K562 (cell line): ENCODE results near the gene UTP15. TPM values are rescaled to one million over a fixed set of nuclear protein-coding genes. Genes with fewer than 3 reads are reported as not detected.

Experiments used
- BCOR ChIP-seq: fragments of 450-650 bp; IDR thresholded peaks from 2 replicates; pipeline ENCODE4 v1.6.1; 2016
- GABPB1 ChIP-seq: sonication (generic); formaldehyde crosslinking; IDR thresholded peaks from 2 replicates; pipeline ENCODE4 v1.8.0; 2022; ENCODE audit warnings: mild to moderate bottlenecking, missing genetic modification reagents
- KLF13 ChIP-seq: fragments of 450-650 bp; IDR thresholded peaks from 2 replicates; pipeline ENCODE4 v1.6.1; 2016; ENCODE audit warnings: missing genetic modification characterization, low read depth, mild to moderate bottlenecking, missing compliant biosample characterization, moderate library complexity, borderline replicate concordance
- NBN ChIP-seq: fragments of 450-650 bp; IDR thresholded peaks from 2 replicates; pipeline ENCODE4 v1.6.1; 2016; ENCODE audit warnings: low read depth, mild to moderate bottlenecking
- RREB1 ChIP-seq: fragments of 250-450 bp; sonication (Bioruptor Pico); IDR thresholded peaks from 2 replicates; pipeline ENCODE4 v1.4.0; 2020
- SMAD3 ChIP-seq: fragments of 450-650 bp; formaldehyde crosslinking; conservative IDR thresholded peaks from 2 replicates; pipeline ENCODE4 v1.4.0; 2020; ENCODE audit warnings: mild to moderate bottlenecking
- SMARCB1 ChIP-seq: IDR thresholded peaks from 2 replicates; pipeline ENCODE4 v1.6.1; 2011; ENCODE audit warnings: improper control_type of control experiment, low read depth; ENCODE audit not compliant: insufficient read length
- SMC3 ChIP-seq: conservative IDR thresholded peaks from 2 replicates; pipeline ENCODE4 v1.6.1; 2011; ENCODE audit warnings: low read depth, low read length, improper control_type of control experiment; ENCODE audit not compliant: insufficient read depth
- TEAD4 ChIP-seq, 2 experiments: sonication (generic) in 1 of 2; formaldehyde crosslinking in 1 of 2; IDR thresholded peaks; 2 replicates each; pipeline versions ENCODE4 v1.6.1 to v1.8.0; 2012 to 2022; ENCODE audit warnings: borderline replicate concordance in 1 of 2, inconsistent platforms in 1 of 2, low read length in 1 of 2, mild to moderate bottlenecking in 1 of 2, missing genetic modification reagents in 1 of 2
- TOE1 ChIP-seq, 2 experiments: fragments of 450-650 bp in 1 of 2; sonication (generic) in 1 of 2; formaldehyde crosslinking in 1 of 2; IDR thresholded peaks; 2 replicates each; pipeline versions ENCODE4 v1.7.1 to v1.8.0; 2016 to 2022; ENCODE audit warnings: borderline replicate concordance in 2 of 2, mild to moderate bottlenecking in 2 of 2, antibody characterized with exemption in 1 of 2, inconsistent platforms in 1 of 2, low read depth in 1 of 2, missing genetic modification reagents in 1 of 2, moderate library complexity in 1 of 2
- ZC3H4 ChIP-seq: sonication (generic); formaldehyde crosslinking; IDR thresholded peaks from 2 replicates; pipeline ENCODE4 v1.9.0; 2021; ENCODE audit warnings: missing genetic modification reagents, borderline replicate concordance
- ZNF124 ChIP-seq: sonication (generic); formaldehyde crosslinking; IDR thresholded peaks from 2 replicates; pipeline ENCODE4 v1.8.1; 2022; ENCODE audit warnings: missing genetic modification reagents
- polyA plus RNA-seq, 8 experiments: library from polyadenylated mRNA; depleted of rRNA in 4 of 8; stranded (reverse) in 5 of 8; unstranded in 3 of 8; fragments of >200 nt; fragmentation: Nextera tagmentation in 2 of 8; fragmentation: Illumina TruSeq in 1 of 8; extraction: Ambion mirVana in 2 of 8; extraction: Trizol in 1 of 8; gene quantifications; 2 replicates each; pipeline versions ENCODE4 v1.2.1 to v1.2.3, GENCODE V29; 2011 to 2014; ENCODE audit warnings: inconsistent platforms in 1 of 8, missing spikeins in 1 of 8
- total RNA-seq, 7 experiments: library from RNA; depleted of rRNA in 6 of 7; stranded (reverse); fragments of >200 nt in 6 of 7; fragmentation: Illumina TruSeq in 2 of 7; extraction: Trizol in 2 of 7; gene quantifications; 2 replicates each; pipeline versions ENCODE4 v1.2.1 to v1.2.3, GENCODE V29; 2011 to 2021; ENCODE audit warnings: low replicate concordance in 1 of 7
- TF ChIP-seq, protein P1 (sequence below): fragments of 450-650 bp; IDR thresholded peaks from 2 replicates; pipeline ENCODE4 v1.6.1; 2018; ENCODE audit not compliant: partially characterized antibody
- TF ChIP-seq, protein P2 (sequence below): sonication (generic); formaldehyde crosslinking; IDR thresholded peaks from 2 replicates; pipeline ENCODE4 v1.8.0; 2022; ENCODE audit warnings: missing genetic modification reagents, mild to moderate bottlenecking, borderline replicate concordance

Gene UTP15
- total and polyA plus RNA-seq, 9 of the 15 experiments (the other 6 are each of a cell fraction or from before 2014, with no cell fraction given), result 28.1 to 49.3 (median 37.0) TPM

DNA sequence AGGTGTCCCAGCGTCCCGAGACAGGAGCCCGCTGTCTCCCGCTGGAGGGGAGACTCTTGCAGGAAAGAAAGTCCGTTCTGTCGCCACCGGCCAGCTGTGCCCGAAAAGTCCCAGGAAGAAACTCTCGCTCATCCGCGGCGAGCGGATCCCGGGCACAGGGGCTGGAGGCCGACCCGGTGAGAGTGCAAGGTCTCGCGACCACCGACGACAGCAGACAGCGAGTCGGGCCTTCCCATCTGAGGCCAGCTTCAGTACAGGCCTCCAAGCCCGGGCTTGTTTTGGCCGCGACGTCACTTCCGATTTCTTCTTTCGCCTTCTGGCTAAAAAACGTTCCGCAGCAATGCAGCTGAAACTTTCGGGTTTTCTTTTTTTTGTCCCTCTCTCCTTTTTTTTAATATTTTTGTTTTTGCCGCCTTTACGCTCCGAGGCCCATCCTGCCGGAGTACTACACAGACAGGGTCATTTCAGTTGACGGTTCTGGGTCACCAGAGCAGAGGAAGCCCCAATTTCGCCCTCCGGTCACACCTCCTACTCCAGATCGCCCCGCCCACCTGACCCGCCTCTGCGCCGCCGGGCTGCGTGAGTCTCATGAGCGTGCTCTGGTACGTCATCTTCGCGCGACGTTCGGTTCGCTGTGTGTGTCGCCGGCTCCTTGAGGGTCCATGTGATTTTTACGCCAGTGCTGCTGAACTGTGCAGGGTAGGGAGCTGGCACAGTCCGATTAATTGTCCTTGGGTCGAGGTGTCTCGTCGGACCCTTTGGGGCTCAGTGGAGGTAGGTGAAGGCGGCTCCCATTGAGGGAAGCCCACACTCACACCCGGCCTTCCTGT is at the start of gene UTP15, which contains the start of gene ANKRA2 (continued):
- no peak for TF ChIP-seq RREB1 (CRISPR knock-in tag)
- 0 out of 2 replicates have a peak, but pooled peaks have one; percentile 13 for TF ChIP-seq SMC3
- no peak for TF ChIP-seq BCOR
- 0 out of 2 replicates have a peak, but pooled peaks have one; percentile 46 for TF ChIP-seq SMAD3
- peak; percentile 66 for TF ChIP-seq KLF13 (tag)
- TF ChIP-seq TEAD4 (IDR thresholded peaks at IDR 0.05; ENCODE audit: low read length), result no peak
- peak; percentile 24; the same call in 1 of the 2 replicates for TF ChIP-seq TEAD4 (CRISPR knock-in tag; IDR thresholded peaks at IDR 0.05; ENCODE audit: borderline replicate concordance)
- TF ChIP-seq SMARCB1, result no peak
- peak; percentile 56 for TF ChIP-seq TOE1 (IDR thresholded peaks at IDR 0.05; ENCODE audit: borderline replicate concordance)
- no peak for TF ChIP-seq TOE1 (CRISPR knock-in tag; IDR thresholded peaks at IDR 0.05; ENCODE audit: borderline replicate concordance, low read depth)
- TF ChIP-seq ZC3H4, result no peak
- TF ChIP-seq, protein P1, sequence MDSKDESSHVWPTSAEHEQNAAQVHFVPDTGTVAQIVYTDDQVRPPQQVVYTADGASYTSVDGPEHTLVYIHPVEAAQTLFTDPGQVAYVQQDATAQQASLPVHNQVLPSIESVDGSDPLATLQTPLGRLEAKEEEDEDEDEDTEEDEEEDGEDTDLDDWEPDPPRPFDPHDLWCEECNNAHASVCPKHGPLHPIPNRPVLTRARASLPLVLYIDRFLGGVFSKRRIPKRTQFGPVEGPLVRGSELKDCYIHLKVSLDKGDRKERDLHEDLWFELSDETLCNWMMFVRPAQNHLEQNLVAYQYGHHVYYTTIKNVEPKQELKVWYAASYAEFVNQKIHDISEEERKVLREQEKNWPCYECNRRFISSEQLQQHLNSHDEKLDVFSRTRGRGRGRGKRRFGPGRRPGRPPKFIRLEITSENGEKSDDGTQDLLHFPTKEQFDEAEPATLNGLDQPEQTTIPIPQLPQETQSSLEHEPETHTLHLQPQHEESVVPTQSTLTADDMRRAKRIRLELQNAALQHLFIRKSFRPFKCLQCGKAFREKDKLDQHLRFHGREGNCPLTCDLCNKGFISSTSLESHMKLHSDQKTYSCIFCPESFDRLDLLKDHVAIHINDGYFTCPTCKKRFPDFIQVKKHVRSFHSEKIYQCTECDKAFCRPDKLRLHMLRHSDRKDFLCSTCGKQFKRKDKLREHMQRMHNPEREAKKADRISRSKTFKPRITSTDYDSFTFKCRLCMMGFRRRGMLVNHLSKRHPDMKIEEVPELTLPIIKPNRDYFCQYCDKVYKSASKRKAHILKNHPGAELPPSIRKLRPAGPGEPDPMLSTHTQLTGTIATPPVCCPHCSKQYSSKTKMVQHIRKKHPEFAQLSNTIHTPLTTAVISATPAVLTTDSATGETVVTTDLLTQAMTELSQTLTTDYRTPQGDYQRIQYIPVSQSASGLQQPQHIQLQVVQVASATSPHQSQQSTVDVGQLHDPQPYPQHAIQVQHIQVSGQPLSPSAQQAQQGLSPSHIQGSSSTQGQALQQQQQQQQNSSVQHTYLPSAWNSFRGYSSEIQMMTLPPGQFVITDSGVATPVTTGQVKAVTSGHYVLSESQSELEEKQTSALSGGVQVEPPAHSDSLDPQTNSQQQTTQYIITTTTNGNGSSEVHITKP, result peak; percentile 33
- no peak for TF ChIP-seq ZNF124
- TF ChIP-seq, protein P2, sequence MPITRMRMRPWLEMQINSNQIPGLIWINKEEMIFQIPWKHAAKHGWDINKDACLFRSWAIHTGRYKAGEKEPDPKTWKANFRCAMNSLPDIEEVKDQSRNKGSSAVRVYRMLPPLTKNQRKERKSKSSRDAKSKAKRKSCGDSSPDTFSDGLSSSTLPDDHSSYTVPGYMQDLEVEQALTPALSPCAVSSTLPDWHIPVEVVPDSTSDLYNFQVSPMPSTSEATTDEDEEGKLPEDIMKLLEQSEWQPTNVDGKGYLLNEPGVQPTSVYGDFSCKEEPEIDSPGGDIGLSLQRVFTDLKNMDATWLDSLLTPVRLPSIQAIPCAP, result no peak
- peak; percentile 66 for TF ChIP-seq NBN
- TF ChIP-seq GABPB1 (CRISPR knock-in tag), result peak; percentile 88
